Measurements from ENCODE around the gene CTRL.
A peak's percentile ranks its signal among the peaks of the same experiment; 100 is the strongest.
"Not testable (repeated sequence)": the region's sequence is repeated elsewhere in the genome, so short reads cannot be mapped to it uniquely, and the experiment has no call there.

The CTRL gene

GRCh38 chr16:67924140-67924906 is 7.3 kb downstream of the CTRL start:
- no peak for DNase-seq (ENCODE audit: low read depth)

- DNase-seq (ENCODE audit: low read depth) = no peak
These were observed 8.1 kb downstream of the CTRL start for GRCh38 chr16:67923414-67924116.

GRCh38 chr16:67922740-67923139 is 8.9 kb downstream of the CTRL start:
- DNase-seq (ENCODE audit: low read depth) = no peak

GRCh38 chr16:67922221-67922620 is 9.4 kb downstream of the CTRL start:
- no peak for DNase-seq (ENCODE audit: low read depth)

- DNase-seq (ENCODE audit: low read depth) = no peak
These were observed 11.9 kb downstream of the CTRL start for GRCh38 chr16:67919622-67920221.

GRCh38 chr16:67917852-67918236 is 13.8 kb downstream of the CTRL start:
- DNase-seq (ENCODE audit: low read depth) = no peak

- no peak for DNase-seq (ENCODE audit: low read depth)
These were observed 14.4 kb downstream of the CTRL start for GRCh38 chr16:67917140-67917851.

- DNase-seq (ENCODE audit: low read depth) = no peak
These were observed 15.6 kb downstream of the CTRL start for GRCh38 chr16:67915831-67916723.

- not testable (repeated sequence) for DNase-seq (ENCODE audit: low read depth)
These were observed 16.2 kb downstream of the CTRL start for GRCh38 chr16:67915496-67915769.

- DNase-seq (ENCODE audit: low read depth) = no peak
These were observed 16.7 kb downstream of the CTRL start for GRCh38 chr16:67914758-67915495.

- DNase-seq (ENCODE audit: low read depth) = no peak
These were observed 21.5 kb downstream of the CTRL start for GRCh38 chr16:67910158-67910557.

- no peak for DNase-seq (ENCODE audit: low read depth)
These were observed 22.5 kb downstream of the CTRL start for GRCh38 chr16:67909056-67909742.

GRCh38 chr16:67907397-67908180 is 24.1 kb downstream of the CTRL start:
- DNase-seq (ENCODE audit: low read depth) = no peak

GRCh38 chr16:67902831-67903230 is 28.8 kb downstream of the CTRL start:
- DNase-seq (ENCODE audit: low read depth) = no peak

GRCh38 chr16:67901734-67902133 is 29.9 kb downstream of the CTRL start:
- no peak for DNase-seq (ENCODE audit: low read depth)

- DNase-seq (ENCODE audit: low read depth) = no peak
These were observed 34.4 kb downstream of the CTRL start for GRCh38 chr16:67897231-67897630.

- DNase-seq (ENCODE audit: low read depth) = no peak
These were observed 37.8 kb downstream of the CTRL start for GRCh38 chr16:67893743-67894399.

- peak; percentile 91 for DNase-seq (ENCODE audit: low read depth)
These were observed 38.5 kb downstream of the CTRL start, which contains the start of gene PSKH1 for GRCh38 chr16:67892899-67893742. PSKH1 (plus strand) TSS chr16:67893254; CDS start chr16:67908750, 15,496 bp downstream.

All from activated T-helper 9 cell treated with anti-CD3 and anti-CD28 coated beads, Interleukin-2, amount 50 U/mL, for 16 hours (primary cell).